Neural cell (in vitro differentiated cells): Measurements from ENCODE around the gene FRMD4A. TPM values are rescaled to one million over a fixed set of nuclear protein-coding genes. Genes with fewer than 3 reads are reported as not detected.

Experiments used
- H2AFZ ChIP-seq: fragments of 200-600, 300-800 bp; sonication (generic), shearing (Covaris generic); 2 replicates; pipeline ENCODE4 v1.6.0; 2014; ENCODE audit warnings: low read depth, mild to moderate bottlenecking, antibody characterized with exemption, low read length, moderate library complexity
- H3F3A ChIP-seq: fragments of 200-600 bp; shearing (Covaris generic); 2 replicates; pipeline ENCODE4 v1.6.1; 2016; ENCODE audit warnings: mild to moderate bottlenecking, moderate library complexity, mixed read lengths, antibody characterized with exemption, low read length; ENCODE audit not compliant: insufficient read depth, poor library complexity, severe bottlenecking
- H3K27ac ChIP-seq: fragments of 200-600, 300-800 bp; sonication (generic), shearing (Covaris generic); 2 replicates; pipeline ENCODE4 v1.5.1; 2014; ENCODE audit warnings: mild to moderate bottlenecking, low read length, moderate library complexity
- H3K27me3 ChIP-seq: fragments of 300-800, 200-600 bp; sonication (generic), shearing (Covaris generic); 2 replicates; pipeline ENCODE4 v1.6.0; 2014; ENCODE audit warnings: mild to moderate bottlenecking, low read depth, low read length, moderate library complexity; ENCODE audit not compliant: insufficient read depth
- H3K36me3 ChIP-seq: fragments of 300-800, 200-600 bp; sonication (generic), shearing (Covaris generic); 2 replicates; pipeline ENCODE4 v1.5.1; 2014; ENCODE audit warnings: mild to moderate bottlenecking, antibody characterized with exemption, low read length, moderate library complexity; ENCODE audit not compliant: insufficient read depth
- H3K4me2 ChIP-seq: fragments of 300-800, 200-600 bp; sonication (generic), shearing (Covaris generic); 2 replicates; pipeline ENCODE4 v1.6.0; 2014; ENCODE audit warnings: mild to moderate bottlenecking, low read length
- H3K4me3 ChIP-seq: fragments of 300-800, 200-600 bp; sonication (generic), shearing (Covaris generic); 2 replicates; pipeline ENCODE4 v1.5.1; 2014; ENCODE audit warnings: mild to moderate bottlenecking, low read length, moderate library complexity
- H3K79me2 ChIP-seq: fragments of 200-600 bp; shearing (Covaris generic); replicated peaks from 2 replicates; pipeline ENCODE4 v1.6.0; 2014; ENCODE audit warnings: mild to moderate bottlenecking, low read length, moderate library complexity; ENCODE audit not compliant: insufficient read depth
- H3K9ac ChIP-seq: fragments of 300-800, 200-600 bp; sonication (generic), shearing (Covaris generic); 2 replicates; pipeline ENCODE4 v1.6.1; 2016; ENCODE audit warnings: mild to moderate bottlenecking, low read length, mixed read lengths
- H3K9me2 ChIP-seq: fragments of 200-600 bp; shearing (Covaris generic); 2 replicates; pipeline ENCODE4 v1.6.1; 2016; ENCODE audit warnings: mild to moderate bottlenecking, low read length, mixed read lengths; ENCODE audit not compliant: insufficient read depth
- H3K9me3 ChIP-seq: fragments of 200-600, 300-800 bp; sonication (generic), shearing (Covaris generic); 2 replicates; pipeline ENCODE4 v1.6.1; 2016; ENCODE audit warnings: mild to moderate bottlenecking, mixed run types, low read length, moderate library complexity, mixed read lengths
- H4K20me1 ChIP-seq: fragments of 200-600 bp; shearing (Covaris generic); 2 replicates; pipeline ENCODE4 v1.6.1; 2016; ENCODE audit warnings: mild to moderate bottlenecking, mixed run types; ENCODE audit not compliant: insufficient read depth
- EP300 ChIP-seq: fragments of 450-650 bp; conservative IDR thresholded peaks from 2 replicates; pipeline ENCODE4 v1.6.1; 2014; ENCODE audit warnings: antibody characterized with exemption, mild to moderate bottlenecking, moderate library complexity; ENCODE audit not compliant: poor library complexity, severe bottlenecking
- EZH2 ChIP-seq: fragments of 200-600, 300-800 bp; shearing (Covaris generic), sonication (generic); IDR thresholded peaks from 2 replicates; pipeline ENCODE4 v1.6.1; 2014; ENCODE audit warnings: antibody characterized with exemption, low read length, borderline replicate concordance, mild to moderate bottlenecking; ENCODE audit not compliant: insufficient read depth, poor library complexity, severe bottlenecking
- MXI1 ChIP-seq: fragments of 450-650 bp; conservative IDR thresholded peaks from 2 replicates; pipeline ENCODE4 v1.6.1; 2014; ENCODE audit warnings: antibody characterized with exemption, mild to moderate bottlenecking; ENCODE audit not compliant: poor library complexity, severe bottlenecking
- POLR2AphosphoS5 ChIP-seq: IDR thresholded peaks from 2 replicates; pipeline ENCODE4 v1.6.1; 2012
- RAD21 ChIP-seq: fragments of 450-650 bp; conservative IDR thresholded peaks from 2 replicates; pipeline ENCODE4 v1.6.1; 2014; ENCODE audit warnings: antibody characterized with exemption, mild to moderate bottlenecking, moderate library complexity
- SMC3 ChIP-seq: fragments of 450-650 bp; conservative IDR thresholded peaks from 2 replicates; pipeline ENCODE4 v1.6.1; 2014; ENCODE audit warnings: antibody characterized with exemption, mild to moderate bottlenecking, moderate library complexity; ENCODE audit not compliant: poor library complexity
- TAF1 ChIP-seq: IDR thresholded peaks from 2 replicates; pipeline ENCODE4 v1.6.1; 2012; ENCODE audit warnings: low read depth
- polyA plus RNA-seq: library from polyadenylated mRNA; depleted of rRNA; stranded (reverse); fragments of >200 nt; gene quantifications from 2 replicates; pipeline ENCODE4 v1.2.3, GENCODE V29; 2014
- TF ChIP-seq, protein P1 (sequence below): fragments of 450-650 bp; IDR thresholded peaks from 2 replicates; pipeline ENCODE4 v1.5.1; 2014; ENCODE audit warnings: antibody characterized with exemption, mild to moderate bottlenecking, moderate library complexity; ENCODE audit not compliant: poor library complexity, severe bottlenecking
- TF ChIP-seq, protein P2 (sequence below): IDR thresholded peaks from 2 replicates; pipeline ENCODE4 v1.6.1; 2012; ENCODE audit warnings: borderline replicate concordance

FRMD4A gene
- polyA plus RNA-seq, 1 donor from 2014 or later: 36.5 TPM

DNA sequence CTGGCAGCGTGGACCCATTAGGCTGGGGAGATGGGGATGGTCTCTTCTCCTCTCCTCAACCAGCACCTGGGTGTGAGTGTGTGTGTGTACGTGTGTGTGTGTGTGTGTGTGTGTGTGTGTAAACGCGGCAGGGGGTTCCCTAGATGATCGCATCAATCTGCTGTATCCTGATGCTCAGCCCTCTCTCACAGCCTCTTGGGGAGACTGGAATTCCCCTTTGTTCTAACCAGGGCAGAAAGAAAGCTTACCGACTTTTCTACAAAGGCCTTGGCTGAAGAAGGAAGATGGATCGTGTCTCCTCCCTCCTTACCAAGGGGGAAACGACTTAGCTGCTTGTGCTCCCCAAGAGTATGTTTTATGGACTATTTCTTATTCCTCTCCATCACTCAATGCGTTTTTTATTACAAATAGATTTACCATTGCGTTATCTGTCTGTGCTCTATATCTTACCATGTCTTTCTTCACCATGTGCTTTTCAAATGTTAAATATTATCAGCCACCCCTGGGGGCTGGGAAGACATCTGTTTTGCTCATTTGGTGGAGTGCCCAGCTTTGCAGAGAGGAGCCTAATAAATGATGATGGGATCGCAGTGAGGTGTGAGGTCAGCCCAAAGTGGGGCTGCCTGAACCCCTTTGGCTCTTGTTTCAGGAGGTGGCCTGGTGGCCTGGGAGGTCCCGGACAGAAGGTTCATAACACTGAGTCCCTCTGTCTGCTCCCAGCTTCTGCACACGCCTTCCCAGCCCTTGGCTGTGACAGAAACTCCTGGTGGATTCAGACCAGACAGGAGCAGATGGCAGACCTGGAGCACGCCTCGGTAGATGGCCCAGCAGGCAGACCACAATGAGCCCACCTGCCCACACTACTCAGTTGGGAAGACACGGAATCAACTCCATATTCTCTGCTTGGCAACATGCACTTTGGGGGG lies 481.9 kb downstream of the FRMD4A start:
- H3K27ac ChIP-seq: no peak overlapping the region

DNA sequence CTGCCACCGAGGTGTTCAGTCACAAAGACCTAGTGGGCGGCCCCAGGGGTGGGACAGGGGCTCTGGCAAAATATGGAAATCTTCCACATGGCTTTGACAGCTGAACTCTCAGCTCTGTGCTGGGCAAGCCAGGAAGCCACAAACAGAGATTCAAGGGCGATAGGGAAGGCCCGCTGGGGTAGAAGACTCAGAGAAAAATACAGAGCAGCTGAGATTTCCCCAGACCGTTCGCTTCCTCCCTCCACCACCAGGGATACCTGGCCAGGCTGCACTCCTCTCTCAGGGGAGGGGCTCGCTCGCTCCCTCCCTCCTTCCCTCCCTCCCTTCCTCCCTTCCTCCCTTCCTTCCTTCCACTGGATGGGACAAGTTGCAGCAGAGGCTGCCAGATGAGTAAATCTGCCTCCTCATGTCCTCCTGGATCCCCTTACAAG lies 483.5 kb downstream of the FRMD4A start:
- no peaks in the 10 kb centered on the region for H3K27me3 ChIP-seq
- no peak overlapping the region for H2AFZ ChIP-seq
- H3F3A ChIP-seq: no peaks in the 10 kb centered on the region
- no peak overlapping the region for H3K27ac ChIP-seq
- H3K4me3 ChIP-seq: no peak overlapping the region
- no peaks in the 10 kb centered on the region for H3K79me2 ChIP-seq
- H3K4me2 ChIP-seq: no peak overlapping the region
- TF ChIP-seq MXI1 (no peak), TAF1 (no peak), POLR2AphosphoS5 (no peak), EZH2 (no peak), EP300 (no peak), RAD21 (no peak), SMC3 (no peak)
- TF ChIP-seq, protein P1, sequence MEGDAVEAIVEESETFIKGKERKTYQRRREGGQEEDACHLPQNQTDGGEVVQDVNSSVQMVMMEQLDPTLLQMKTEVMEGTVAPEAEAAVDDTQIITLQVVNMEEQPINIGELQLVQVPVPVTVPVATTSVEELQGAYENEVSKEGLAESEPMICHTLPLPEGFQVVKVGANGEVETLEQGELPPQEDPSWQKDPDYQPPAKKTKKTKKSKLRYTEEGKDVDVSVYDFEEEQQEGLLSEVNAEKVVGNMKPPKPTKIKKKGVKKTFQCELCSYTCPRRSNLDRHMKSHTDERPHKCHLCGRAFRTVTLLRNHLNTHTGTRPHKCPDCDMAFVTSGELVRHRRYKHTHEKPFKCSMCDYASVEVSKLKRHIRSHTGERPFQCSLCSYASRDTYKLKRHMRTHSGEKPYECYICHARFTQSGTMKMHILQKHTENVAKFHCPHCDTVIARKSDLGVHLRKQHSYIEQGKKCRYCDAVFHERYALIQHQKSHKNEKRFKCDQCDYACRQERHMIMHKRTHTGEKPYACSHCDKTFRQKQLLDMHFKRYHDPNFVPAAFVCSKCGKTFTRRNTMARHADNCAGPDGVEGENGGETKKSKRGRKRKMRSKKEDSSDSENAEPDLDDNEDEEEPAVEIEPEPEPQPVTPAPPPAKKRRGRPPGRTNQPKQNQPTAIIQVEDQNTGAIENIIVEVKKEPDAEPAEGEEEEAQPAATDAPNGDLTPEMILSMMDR: no peak
- TF ChIP-seq, protein P2, sequence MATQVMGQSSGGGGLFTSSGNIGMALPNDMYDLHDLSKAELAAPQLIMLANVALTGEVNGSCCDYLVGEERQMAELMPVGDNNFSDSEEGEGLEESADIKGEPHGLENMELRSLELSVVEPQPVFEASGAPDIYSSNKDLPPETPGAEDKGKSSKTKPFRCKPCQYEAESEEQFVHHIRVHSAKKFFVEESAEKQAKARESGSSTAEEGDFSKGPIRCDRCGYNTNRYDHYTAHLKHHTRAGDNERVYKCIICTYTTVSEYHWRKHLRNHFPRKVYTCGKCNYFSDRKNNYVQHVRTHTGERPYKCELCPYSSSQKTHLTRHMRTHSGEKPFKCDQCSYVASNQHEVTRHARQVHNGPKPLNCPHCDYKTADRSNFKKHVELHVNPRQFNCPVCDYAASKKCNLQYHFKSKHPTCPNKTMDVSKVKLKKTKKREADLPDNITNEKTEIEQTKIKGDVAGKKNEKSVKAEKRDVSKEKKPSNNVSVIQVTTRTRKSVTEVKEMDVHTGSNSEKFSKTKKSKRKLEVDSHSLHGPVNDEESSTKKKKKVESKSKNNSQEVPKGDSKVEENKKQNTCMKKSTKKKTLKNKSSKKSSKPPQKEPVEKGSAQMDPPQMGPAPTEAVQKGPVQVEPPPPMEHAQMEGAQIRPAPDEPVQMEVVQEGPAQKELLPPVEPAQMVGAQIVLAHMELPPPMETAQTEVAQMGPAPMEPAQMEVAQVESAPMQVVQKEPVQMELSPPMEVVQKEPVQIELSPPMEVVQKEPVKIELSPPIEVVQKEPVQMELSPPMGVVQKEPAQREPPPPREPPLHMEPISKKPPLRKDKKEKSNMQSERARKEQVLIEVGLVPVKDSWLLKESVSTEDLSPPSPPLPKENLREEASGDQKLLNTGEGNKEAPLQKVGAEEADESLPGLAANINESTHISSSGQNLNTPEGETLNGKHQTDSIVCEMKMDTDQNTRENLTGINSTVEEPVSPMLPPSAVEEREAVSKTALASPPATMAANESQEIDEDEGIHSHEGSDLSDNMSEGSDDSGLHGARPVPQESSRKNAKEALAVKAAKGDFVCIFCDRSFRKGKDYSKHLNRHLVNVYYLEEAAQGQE: no peak
- H3K9me3 ChIP-seq: no peaks in the 10 kb centered on the region
- no peaks in the 10 kb centered on the region for H4K20me1 ChIP-seq
- H3K9me2 ChIP-seq: no peaks in the 10 kb centered on the region
- H3K36me3 ChIP-seq: no peaks in the 10 kb centered on the region
- no peak overlapping the region for H3K9ac ChIP-seq

More for the DNA sequence above, 481.9 kb downstream of the FRMD4A start:
- Histone ChIP-seq H3K9ac (no peak overlapping the region), H3K9me2 (no peaks in the 10 kb centered on the region), H3K4me3 (no peak overlapping the region), H3K79me2 (no peaks in the 10 kb centered on the region), H3K9me3 (no peaks in the 10 kb centered on the region), H3K27me3 (no peaks in the 10 kb centered on the region), H3K36me3 (no peaks in the 10 kb centered on the region), H3K4me2 (no peak overlapping the region), H3F3A (no peaks in the 10 kb centered on the region), H2AFZ (no peak overlapping the region), H4K20me1 (no peaks in the 10 kb centered on the region)
- TF ChIP-seq SMC3 (no peak), EZH2 (no peak), RAD21 (no peak), TAF1 (no peak), EP300 (no peak), MXI1 (no peak), POLR2AphosphoS5 (no peak)
- TF ChIP-seq, protein P1: no peak
- TF ChIP-seq, protein P2: no peak
